Measurements from ENCODE around the gene TSPAN18.

- TF ChIP-seq, protein P1, sequence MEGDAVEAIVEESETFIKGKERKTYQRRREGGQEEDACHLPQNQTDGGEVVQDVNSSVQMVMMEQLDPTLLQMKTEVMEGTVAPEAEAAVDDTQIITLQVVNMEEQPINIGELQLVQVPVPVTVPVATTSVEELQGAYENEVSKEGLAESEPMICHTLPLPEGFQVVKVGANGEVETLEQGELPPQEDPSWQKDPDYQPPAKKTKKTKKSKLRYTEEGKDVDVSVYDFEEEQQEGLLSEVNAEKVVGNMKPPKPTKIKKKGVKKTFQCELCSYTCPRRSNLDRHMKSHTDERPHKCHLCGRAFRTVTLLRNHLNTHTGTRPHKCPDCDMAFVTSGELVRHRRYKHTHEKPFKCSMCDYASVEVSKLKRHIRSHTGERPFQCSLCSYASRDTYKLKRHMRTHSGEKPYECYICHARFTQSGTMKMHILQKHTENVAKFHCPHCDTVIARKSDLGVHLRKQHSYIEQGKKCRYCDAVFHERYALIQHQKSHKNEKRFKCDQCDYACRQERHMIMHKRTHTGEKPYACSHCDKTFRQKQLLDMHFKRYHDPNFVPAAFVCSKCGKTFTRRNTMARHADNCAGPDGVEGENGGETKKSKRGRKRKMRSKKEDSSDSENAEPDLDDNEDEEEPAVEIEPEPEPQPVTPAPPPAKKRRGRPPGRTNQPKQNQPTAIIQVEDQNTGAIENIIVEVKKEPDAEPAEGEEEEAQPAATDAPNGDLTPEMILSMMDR (IDR thresholded peaks at IDR 0.05; ENCODE audit: control extremely low read depth in 1 of 3, insufficient read depth in 1 of 3, low read depth in 1 of 3, low read length in 3 of 3): no peak
- TF ChIP-seq BACH1 (IDR thresholded peaks at IDR 0.05; ENCODE audit: low read length): no peak
- TF ChIP-seq NANOG (IDR thresholded peaks at IDR 0.05; ENCODE audit: insufficient read depth, low read depth, low read length, poor library complexity, severe bottlenecking): no peak
- no peak for TF ChIP-seq CREB1 (IDR thresholded peaks at IDR 0.05)
- TF ChIP-seq POLR2A (IDR thresholded peaks at IDR 0.05; ENCODE audit: control extremely low read depth in 1 of 2, low read depth in 2 of 2, low read length in 2 of 2): no peak
- no peak for TF ChIP-seq CEBPB (IDR thresholded peaks at IDR 0.05; ENCODE audit: low read depth, low read length)
- TF ChIP-seq, protein P2, sequence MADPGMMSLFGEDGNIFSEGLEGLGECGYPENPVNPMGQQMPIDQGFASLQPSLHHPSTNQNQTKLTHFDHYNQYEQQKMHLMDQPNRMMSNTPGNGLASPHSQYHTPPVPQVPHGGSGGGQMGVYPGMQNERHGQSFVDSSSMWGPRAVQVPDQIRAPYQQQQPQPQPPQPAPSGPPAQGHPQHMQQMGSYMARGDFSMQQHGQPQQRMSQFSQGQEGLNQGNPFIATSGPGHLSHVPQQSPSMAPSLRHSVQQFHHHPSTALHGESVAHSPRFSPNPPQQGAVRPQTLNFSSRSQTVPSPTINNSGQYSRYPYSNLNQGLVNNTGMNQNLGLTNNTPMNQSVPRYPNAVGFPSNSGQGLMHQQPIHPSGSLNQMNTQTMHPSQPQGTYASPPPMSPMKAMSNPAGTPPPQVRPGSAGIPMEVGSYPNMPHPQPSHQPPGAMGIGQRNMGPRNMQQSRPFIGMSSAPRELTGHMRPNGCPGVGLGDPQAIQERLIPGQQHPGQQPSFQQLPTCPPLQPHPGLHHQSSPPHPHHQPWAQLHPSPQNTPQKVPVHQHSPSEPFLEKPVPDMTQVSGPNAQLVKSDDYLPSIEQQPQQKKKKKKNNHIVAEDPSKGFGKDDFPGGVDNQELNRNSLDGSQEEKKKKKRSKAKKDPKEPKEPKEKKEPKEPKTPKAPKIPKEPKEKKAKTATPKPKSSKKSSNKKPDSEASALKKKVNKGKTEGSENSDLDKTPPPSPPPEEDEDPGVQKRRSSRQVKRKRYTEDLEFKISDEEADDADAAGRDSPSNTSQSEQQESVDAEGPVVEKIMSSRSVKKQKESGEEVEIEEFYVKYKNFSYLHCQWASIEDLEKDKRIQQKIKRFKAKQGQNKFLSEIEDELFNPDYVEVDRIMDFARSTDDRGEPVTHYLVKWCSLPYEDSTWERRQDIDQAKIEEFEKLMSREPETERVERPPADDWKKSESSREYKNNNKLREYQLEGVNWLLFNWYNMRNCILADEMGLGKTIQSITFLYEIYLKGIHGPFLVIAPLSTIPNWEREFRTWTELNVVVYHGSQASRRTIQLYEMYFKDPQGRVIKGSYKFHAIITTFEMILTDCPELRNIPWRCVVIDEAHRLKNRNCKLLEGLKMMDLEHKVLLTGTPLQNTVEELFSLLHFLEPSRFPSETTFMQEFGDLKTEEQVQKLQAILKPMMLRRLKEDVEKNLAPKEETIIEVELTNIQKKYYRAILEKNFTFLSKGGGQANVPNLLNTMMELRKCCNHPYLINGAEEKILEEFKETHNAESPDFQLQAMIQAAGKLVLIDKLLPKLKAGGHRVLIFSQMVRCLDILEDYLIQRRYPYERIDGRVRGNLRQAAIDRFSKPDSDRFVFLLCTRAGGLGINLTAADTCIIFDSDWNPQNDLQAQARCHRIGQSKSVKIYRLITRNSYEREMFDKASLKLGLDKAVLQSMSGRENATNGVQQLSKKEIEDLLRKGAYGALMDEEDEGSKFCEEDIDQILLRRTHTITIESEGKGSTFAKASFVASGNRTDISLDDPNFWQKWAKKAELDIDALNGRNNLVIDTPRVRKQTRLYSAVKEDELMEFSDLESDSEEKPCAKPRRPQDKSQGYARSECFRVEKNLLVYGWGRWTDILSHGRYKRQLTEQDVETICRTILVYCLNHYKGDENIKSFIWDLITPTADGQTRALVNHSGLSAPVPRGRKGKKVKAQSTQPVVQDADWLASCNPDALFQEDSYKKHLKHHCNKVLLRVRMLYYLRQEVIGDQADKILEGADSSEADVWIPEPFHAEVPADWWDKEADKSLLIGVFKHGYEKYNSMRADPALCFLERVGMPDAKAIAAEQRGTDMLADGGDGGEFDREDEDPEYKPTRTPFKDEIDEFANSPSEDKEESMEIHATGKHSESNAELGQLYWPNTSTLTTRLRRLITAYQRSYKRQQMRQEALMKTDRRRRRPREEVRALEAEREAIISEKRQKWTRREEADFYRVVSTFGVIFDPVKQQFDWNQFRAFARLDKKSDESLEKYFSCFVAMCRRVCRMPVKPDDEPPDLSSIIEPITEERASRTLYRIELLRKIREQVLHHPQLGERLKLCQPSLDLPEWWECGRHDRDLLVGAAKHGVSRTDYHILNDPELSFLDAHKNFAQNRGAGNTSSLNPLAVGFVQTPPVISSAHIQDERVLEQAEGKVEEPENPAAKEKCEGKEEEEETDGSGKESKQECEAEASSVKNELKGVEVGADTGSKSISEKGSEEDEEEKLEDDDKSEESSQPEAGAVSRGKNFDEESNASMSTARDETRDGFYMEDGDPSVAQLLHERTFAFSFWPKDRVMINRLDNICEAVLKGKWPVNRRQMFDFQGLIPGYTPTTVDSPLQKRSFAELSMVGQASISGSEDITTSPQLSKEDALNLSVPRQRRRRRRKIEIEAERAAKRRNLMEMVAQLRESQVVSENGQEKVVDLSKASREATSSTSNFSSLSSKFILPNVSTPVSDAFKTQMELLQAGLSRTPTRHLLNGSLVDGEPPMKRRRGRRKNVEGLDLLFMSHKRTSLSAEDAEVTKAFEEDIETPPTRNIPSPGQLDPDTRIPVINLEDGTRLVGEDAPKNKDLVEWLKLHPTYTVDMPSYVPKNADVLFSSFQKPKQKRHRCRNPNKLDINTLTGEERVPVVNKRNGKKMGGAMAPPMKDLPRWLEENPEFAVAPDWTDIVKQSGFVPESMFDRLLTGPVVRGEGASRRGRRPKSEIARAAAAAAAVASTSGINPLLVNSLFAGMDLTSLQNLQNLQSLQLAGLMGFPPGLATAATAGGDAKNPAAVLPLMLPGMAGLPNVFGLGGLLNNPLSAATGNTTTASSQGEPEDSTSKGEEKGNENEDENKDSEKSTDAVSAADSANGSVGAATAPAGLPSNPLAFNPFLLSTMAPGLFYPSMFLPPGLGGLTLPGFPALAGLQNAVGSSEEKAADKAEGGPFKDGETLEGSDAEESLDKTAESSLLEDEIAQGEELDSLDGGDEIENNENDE (IDR thresholded peaks at IDR 0.05; ENCODE audit: insufficient replicate concordance, low read length): no peak
- TF ChIP-seq TEAD4 (IDR thresholded peaks at IDR 0.05; ENCODE audit: low read depth, low read length): no peak
Observed at GRCh38 chr11:44781655-44782054, 54.9 kb downstream of the TSPAN18 start.
